GM12864 (cell line): ENCODE data around the gene RAI1.
A peak's percentile ranks its signal among the peaks of the same experiment; 100 is the strongest.
"Not testable (repeated sequence)": the region's sequence is repeated elsewhere in the genome, so short reads cannot be mapped to it uniquely, and the experiment has no call there.

Experiments
- DNase-seq: peaks from one replicate; pipeline ENCODE4 v3.0.0-alpha.2; 2011; ENCODE audit warnings: low read depth
- H3K4me3 ChIP-seq: 2 replicates; pipeline ENCODE4 v1.5.1; 2011; ENCODE audit warnings: mild to moderate bottlenecking, low read depth, low read length, control low read depth
- TF ChIP-seq, protein P1 (sequence below): IDR thresholded peaks from 2 replicates; pipeline ENCODE4 v1.5.1; 2011; ENCODE audit warnings: low read depth, mild to moderate bottlenecking, moderate library complexity, low read length, control low read depth, inconsistent platforms; ENCODE audit errors: missing control alignments

The RAI1 gene, protein sequence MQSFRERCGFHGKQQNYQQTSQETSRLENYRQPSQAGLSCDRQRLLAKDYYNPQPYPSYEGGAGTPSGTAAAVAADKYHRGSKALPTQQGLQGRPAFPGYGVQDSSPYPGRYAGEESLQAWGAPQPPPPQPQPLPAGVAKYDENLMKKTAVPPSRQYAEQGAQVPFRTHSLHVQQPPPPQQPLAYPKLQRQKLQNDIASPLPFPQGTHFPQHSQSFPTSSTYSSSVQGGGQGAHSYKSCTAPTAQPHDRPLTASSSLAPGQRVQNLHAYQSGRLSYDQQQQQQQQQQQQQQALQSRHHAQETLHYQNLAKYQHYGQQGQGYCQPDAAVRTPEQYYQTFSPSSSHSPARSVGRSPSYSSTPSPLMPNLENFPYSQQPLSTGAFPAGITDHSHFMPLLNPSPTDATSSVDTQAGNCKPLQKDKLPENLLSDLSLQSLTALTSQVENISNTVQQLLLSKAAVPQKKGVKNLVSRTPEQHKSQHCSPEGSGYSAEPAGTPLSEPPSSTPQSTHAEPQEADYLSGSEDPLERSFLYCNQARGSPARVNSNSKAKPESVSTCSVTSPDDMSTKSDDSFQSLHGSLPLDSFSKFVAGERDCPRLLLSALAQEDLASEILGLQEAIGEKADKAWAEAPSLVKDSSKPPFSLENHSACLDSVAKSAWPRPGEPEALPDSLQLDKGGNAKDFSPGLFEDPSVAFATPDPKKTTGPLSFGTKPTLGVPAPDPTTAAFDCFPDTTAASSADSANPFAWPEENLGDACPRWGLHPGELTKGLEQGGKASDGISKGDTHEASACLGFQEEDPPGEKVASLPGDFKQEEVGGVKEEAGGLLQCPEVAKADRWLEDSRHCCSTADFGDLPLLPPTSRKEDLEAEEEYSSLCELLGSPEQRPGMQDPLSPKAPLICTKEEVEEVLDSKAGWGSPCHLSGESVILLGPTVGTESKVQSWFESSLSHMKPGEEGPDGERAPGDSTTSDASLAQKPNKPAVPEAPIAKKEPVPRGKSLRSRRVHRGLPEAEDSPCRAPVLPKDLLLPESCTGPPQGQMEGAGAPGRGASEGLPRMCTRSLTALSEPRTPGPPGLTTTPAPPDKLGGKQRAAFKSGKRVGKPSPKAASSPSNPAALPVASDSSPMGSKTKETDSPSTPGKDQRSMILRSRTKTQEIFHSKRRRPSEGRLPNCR (N-terminal part only)

DNA sequence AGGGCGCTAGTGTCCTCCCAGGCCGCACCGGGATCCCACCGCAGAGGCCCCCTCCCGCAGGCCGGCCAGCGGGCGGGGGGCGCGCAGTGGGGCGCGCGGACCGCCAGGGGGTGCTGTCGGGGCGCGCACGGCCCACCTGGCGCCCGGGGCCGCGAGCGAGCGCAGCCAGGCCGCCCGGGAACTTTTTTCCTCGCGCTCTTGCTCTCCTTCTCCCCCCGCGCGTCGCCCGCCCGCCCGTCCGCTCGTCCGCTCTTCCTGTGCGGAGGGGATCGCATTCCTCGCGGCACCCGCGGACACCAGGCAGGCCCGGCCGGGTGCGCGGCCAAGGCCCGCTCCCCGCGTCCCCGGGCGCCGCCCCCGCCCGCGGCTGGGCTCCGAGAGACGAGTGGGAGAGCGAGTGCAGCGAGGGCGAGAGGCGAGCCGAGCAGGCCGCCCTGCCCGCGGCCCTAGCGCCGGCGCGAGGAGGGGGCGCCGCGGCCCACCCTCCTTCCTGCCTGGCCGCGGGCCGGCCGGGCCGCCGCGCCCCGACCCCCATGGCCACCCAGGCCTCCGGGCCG, at the start of gene RAI1:
Gene RAI1 (plus strand): TSS at position 272 of the 557 bp plus-strand sequence. CDS start 111,491 bp downstream, outside the sequence.
- no peak for DNase-seq
- peak within 1 kb of the TSS; percentile 58 for H3K4me3 ChIP-seq
- TF ChIP-seq, protein P1, sequence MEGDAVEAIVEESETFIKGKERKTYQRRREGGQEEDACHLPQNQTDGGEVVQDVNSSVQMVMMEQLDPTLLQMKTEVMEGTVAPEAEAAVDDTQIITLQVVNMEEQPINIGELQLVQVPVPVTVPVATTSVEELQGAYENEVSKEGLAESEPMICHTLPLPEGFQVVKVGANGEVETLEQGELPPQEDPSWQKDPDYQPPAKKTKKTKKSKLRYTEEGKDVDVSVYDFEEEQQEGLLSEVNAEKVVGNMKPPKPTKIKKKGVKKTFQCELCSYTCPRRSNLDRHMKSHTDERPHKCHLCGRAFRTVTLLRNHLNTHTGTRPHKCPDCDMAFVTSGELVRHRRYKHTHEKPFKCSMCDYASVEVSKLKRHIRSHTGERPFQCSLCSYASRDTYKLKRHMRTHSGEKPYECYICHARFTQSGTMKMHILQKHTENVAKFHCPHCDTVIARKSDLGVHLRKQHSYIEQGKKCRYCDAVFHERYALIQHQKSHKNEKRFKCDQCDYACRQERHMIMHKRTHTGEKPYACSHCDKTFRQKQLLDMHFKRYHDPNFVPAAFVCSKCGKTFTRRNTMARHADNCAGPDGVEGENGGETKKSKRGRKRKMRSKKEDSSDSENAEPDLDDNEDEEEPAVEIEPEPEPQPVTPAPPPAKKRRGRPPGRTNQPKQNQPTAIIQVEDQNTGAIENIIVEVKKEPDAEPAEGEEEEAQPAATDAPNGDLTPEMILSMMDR: peak; percentile 63

- not testable (repeated sequence) for H3K4me3 ChIP-seq, DNase-seq
Observed at GRCh38 chr17:17632690-17633089, 48.6 kb upstream of the RAI1 start.

DNA sequence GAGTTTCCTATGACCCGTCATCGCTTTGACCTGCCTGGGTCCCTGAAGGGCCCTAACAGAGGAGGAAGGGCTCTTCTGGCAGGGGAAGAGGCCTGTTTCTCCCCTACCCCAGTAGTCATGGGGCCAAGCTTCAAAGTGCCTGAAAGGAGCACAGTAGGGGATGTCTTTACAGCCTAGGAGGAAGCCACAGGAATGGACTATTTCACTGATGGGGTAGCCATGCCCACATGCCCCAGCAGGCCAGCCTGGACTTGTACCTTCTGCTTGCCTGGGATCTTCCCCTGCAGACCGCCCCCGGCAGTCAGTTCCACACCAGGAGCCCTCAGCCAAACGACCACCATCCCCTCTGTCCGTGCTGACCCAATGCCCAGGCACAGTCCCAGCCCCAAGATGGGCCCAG, 47.9 kb upstream of the RAI1 start:
- no peak overlapping the region for H3K4me3 ChIP-seq
- no peak for DNase-seq
- TF ChIP-seq, protein P1: no peak

DNA sequence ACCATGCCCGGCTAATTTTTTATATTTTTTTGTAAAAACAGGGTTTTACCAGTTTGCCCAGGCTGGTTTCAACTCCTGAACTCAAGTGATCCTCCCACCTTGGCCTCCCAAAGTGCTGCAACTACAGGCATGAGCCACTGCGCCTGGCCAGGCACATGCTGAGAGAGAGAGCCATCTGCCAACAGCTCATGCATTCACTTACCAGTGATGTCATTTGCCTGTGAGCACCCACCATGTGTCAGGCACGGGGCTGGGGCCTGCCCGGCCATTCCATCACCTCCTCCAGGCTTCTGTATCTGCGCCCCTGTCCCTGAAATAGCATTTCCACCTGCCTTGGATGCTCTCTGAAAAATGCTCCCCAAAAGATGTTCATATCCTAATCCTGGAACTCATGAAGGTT, 46.1 kb upstream of the RAI1 start:
- H3K4me3 ChIP-seq: no peak overlapping the region
- TF ChIP-seq, protein P1: no peak
- no peak for DNase-seq

DNA sequence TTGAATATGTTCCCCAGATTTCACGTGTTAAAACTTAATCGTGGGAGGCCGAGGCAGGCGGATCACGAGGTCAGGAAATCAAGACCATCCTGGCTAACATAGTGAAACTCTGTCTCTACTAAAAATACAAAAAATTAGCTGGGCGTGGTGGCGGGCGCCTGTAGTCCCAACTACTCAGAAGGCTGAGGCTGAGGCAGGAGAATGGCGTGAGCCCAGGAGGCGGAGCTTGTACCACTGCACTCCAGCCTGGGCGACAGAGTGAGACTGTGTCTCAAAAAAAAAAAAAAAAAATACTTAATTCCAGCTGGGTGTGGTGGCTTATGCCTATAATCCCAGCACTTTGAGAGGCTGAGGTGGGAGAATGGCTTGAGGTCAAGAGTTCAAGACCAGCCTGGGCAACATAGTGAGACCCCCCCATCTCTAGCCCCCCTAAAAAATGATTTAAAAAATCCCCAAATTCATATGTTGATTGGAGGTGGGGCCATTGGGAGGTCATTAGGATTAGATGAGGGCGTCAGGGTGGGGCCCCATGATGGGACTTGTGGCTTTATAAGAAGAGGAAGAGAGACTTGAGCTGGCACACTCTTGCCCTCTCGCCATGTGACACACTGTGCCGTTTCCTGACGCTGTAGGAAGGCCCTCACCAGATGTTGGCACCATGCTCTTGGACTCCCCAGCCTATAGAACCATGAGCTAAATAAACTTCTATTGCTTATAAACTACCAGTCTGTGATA, 45.6 kb upstream of the RAI1 start:
- H3K4me3 ChIP-seq, DNase-seq: not testable (repeated sequence)

DNA sequence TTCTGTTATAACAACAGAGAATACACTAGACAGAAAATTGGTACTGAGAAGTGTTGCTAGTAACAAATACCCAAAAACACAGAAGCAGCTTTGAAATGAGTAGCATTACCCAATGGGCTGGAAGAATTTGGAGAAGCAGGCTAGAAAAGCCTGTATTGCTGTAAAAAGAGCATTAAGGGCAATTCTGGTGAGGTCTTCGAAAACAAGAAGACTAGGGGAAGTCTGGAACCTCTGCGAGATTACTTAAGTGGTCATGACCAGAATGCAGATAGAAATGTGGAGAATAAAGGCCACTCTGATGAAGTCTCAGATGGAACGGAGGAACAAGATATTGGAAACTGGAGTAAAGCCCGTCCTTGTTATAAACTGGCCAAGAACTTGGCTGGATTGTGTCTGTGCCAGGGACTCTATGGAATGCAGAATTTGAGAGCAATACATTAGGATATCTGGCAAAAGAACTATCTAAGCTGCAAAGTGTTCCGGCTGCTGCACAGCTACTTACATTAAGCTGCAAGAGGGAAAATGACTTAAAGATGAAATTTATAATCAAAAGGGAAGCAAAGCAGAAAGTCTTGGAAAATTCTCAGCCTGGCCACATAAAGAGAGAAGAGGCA, 44.9 kb upstream of the RAI1 start:
- no peak for DNase-seq
- H3K4me3 ChIP-seq: no peak overlapping the region
- TF ChIP-seq, protein P1: no peak

- H3K4me3 ChIP-seq: no peak overlapping the region
- DNase-seq: no peak
- TF ChIP-seq, protein P1: no peak
Observed at GRCh38 chr17:17638467-17638866, 42.8 kb upstream of the RAI1 start.

DNA sequence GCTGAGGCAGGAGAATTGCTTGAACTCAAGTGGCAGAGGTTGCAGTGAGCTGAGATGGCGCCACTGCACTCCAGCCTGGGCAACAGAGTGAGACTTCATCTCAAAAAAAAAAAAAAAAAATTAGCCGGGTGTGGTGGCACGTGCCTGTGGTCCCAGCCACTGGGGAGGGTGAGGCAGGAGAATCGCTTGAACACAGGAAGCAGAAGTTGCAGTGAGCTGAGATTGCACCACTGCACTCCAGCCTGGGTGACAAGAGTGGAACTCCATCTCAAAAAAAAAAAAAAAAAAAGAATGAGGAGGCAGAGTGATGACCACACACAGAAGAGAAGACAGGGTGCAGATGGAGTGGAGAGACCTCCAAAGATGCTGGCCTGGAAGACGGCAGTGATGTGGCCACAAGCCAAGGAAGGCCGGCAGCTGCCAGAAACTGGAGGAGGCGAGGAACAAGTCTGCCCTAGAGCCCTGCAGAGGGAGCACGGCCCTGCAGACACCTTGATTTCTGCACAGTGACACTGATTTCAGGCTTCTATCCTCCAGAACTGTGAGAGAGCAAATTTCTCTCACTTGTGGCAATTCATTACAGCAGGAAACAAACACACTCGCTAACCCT, 41.5 kb upstream of the RAI1 start:
- DNase-seq, H3K4me3 ChIP-seq: not testable (repeated sequence)
